Inflammatory macrophage treated with lipopolysaccharide for 1 hour (primary cell): Measurements from ENCODE around the gene GSE1.

Experiments
- DNase-seq, 2 donors: peaks; one replicate each; pipeline ENCODE4 v3.0.0-alpha.2; 2020 to 2022

The GSE1 gene

GRCh38 chr16:85710732-85711131 lies 97.6 kb downstream of the GSE1 start:
- DNase-seq, result no peak

GRCh38 chr16:85711982-85712587 lies 99.0 kb downstream of the GSE1 start:
- no peak for DNase-seq

- no peak for DNase-seq
Measured at GRCh38 chr16:85712801-85713200, 99.7 kb downstream of the GSE1 start.

GRCh38 chr16:85715169-85716021 lies 102.3 kb downstream of the GSE1 start:
- DNase-seq, result no peak

- no peak for DNase-seq
Measured at GRCh38 chr16:85716022-85716679, 103.0 kb downstream of the GSE1 start.

GRCh38 chr16:85716680-85717038 lies 103.5 kb downstream of the GSE1 start:
- DNase-seq, result no peak

- DNase-seq, result peak; percentile 33 to 95
Measured at GRCh38 chr16:85717393-85718152, 104.5 kb downstream of the GSE1 start.

- no peak for DNase-seq
Measured at GRCh38 chr16:85718153-85718477, 105.0 kb downstream of the GSE1 start.

- no peak for DNase-seq
Measured at GRCh38 chr16:85718682-85719081, 105.6 kb downstream of the GSE1 start.

GRCh38 chr16:85719605-85720301 lies 106.6 kb downstream of the GSE1 start:
- DNase-seq, result no peak

GRCh38 chr16:85720302-85720637 lies 107.1 kb downstream of the GSE1 start:
- no peak for DNase-seq

GRCh38 chr16:85722128-85722893 lies 109.2 kb downstream of the GSE1 start:
- DNase-seq, result no peak

GRCh38 chr16:85724126-85724879 lies 111.2 kb downstream of the GSE1 start:
- DNase-seq, result no peak

- DNase-seq, result no peak
Measured at GRCh38 chr16:85724936-85725335, 111.8 kb downstream of the GSE1 start.
